ENCODE results near the gene KANSL1.

GRCh38 chr17:46202424-46202823, 9.2 kb upstream of the KANSL1 start:
- no peak for TF ChIP-seq CTCF (IDR thresholded peaks at IDR 0.05; ENCODE audit: poor library complexity)
- TF ChIP-seq EZH2 (IDR thresholded peaks at IDR 0.05; ENCODE audit: borderline replicate concordance), result no peak

Data from hepatocyte (in vitro differentiated cells).